Measurements from ENCODE around the gene CADPS.

CADPS gene

DNA sequence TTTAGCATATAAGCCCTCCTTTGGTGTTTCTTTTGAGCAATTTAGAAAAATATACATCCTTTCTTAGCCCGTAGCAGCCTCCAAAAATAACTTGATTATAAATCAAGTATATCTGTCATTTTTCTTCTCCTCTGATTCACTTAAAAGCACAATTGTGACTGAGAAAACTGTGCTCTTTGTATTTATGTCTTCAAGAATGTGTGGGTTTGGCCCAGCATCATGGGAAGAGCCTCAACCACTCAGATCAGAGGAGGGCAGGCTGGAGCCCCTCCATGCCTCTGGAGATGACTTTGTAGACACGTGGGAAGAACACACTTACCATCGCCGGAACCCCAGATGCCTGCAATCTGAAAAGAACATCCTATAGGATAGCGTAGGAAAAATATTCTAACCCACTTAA is 378.1 kb downstream of the CADPS start:
- no peak for DNase-seq (ENCODE audit: low read depth)
- H3K4me3 ChIP-seq (ENCODE audit: low read depth, low read length) = no peak overlapping the region

DNA sequence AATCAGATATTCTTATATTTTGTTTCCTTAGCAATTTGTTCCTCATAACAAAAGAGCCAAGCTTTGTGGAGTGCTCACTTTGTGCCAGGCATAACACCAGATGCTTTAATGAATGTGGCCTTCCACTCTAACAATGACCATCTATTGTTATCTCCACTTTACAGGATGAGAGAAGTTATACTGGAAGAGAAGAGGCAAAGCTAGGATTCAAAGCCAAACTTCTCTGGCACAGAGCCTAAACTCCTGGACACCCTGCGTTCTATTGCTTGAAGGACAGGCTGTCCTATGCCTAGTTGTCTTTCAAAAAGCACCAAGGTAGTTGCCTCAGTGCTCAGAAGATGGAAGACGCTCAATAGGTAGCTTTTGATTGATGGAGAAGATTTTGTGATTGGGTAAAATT is 378.7 kb downstream of the CADPS start:
- no peak overlapping the region for H3K4me3 ChIP-seq (ENCODE audit: low read depth, low read length)
- DNase-seq (ENCODE audit: low read depth) = no peak

DNA sequence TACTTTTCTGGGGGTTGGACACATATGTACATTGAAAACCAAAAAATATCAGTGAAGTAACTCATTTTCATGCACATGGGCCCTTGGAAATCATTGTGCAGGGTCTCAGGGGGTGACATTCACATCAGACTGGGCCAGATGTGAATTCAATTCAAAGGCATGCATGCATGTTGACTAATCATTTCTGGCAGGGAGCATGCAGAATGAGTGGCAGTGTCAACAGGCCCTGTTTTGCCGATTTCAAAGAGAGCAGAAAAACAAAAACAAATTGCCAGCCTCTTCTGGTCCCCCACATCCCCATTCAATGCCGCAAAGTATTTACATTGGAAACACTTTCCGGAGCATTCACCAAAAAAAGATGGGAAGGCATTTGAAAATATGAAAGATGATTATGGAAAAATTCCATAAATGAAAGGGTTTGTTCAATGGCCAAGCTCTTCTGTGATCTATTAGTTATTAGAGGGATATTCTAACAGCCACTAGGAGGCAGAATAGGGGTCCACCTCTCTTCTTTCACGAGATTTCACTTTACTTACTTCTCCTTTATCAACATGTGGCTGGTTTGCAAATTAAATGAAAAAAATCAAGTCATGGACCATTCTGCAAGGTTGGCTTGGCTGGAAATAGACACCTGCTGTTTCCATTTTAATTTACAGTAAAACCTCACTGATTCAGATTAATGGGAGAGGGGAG is 382.0 kb downstream of the CADPS start:
- no peak for DNase-seq (ENCODE audit: low read depth)
- no peak overlapping the region for H3K4me3 ChIP-seq (ENCODE audit: low read depth, low read length)

DNA sequence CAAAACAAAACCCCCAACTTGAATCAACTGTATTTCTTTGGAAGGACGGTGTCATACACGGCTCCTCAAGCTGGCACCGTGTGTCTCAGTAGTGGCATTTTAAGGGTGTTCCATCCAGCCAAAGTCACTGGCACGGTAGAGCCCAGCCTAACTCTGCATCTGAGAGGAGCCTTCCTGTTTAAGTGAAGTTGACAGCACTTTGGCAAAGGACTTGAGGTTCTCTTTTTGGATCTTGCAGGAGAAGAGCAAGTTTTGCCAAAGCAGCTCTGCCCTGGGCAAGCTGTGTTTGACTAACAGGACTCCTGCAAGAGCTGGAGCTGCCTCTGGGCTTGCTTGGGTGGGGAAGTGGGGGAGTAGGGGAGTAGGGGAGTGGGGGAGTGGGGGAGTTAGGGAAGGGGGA is 392.3 kb downstream of the CADPS start:
- DNase-seq (ENCODE audit: low read depth) = no peak
- no peak overlapping the region for H3K4me3 ChIP-seq (ENCODE audit: low read depth, low read length)

DNA sequence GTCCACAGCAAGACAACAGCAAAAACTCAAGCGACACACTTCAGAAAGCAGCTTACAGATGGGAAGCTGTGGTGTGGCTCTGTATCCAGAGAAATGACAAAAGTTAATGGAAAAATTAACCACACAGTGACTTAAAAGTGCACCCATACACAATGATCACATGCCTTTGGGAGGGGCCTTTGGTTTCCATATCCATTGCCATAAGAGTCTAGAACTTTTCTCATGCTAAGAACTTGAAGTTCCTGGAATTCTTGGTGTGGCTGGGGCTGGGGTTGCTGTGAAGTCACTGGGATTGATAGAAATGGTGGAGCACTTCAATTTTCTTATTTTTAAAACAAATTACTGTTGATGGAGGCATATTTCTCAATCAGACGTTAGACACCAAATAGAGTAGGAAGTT is 393.3 kb downstream of the CADPS start:
- no peak overlapping the region for H3K4me3 ChIP-seq (ENCODE audit: low read depth, low read length)
- no peak for DNase-seq (ENCODE audit: low read depth)

DNA sequence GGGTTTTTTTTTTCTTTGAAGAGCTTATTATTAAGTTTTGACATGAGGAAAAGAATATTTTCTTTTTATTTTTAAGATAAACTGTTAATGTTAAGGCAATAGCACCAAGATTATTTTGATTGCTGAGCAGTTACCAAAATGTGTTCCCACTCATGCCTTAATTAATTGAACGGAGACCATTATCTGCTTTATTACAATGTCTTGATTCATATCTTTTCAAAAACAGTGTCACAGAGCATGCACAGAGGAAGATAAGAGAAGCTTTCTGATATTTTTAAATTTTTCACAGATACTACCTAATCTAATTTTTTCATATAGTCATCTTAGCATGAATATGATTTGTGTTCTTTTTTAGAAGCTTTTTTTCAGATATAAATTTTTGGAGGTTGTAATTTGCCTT is 395.2 kb downstream of the CADPS start:
- H3K4me3 ChIP-seq (ENCODE audit: low read depth, low read length) = no peak overlapping the region
- no peak for DNase-seq (ENCODE audit: low read depth)

DNA sequence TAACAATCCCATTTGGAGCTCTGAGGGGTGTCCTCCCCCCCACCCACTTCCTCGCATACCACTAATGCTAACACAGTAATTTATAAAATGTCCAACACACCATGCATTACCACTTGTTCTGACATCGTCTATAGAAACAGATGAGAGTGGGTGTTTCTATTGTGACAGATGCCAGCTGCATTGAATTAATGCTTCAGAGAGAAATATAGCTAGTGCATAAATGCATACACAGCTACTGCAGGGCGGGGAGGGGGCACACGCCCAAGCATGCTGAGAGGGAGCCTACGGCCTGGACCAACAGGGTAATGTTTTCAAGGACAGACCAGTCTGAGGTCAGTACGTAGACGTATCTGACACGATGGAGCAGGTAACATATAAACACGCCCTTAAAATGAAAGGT is 395.9 kb downstream of the CADPS start:
- no peak for DNase-seq (ENCODE audit: low read depth)
- H3K4me3 ChIP-seq (ENCODE audit: low read depth, low read length) = no peak overlapping the region

DNA sequence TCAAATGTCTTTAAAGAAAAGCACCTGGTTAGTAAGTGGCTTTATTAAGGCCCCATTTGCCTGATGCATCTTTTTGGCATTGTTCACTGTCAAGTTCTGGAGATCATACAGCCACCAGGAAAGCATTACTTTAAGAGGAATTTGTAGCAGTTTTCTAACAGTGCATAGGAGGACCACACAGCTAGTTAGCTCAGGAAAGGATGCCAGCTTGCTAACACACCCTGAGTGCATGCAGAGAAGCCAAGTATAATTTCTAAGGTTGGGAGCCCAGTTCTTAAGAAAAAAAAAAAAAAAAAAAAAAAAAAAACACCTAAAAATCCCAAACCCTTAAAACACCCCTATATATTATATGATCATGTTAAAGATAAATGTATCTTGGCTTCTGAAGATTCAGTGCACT is 399.9 kb downstream of the CADPS start:
- no peak overlapping the region for H3K4me3 ChIP-seq (ENCODE audit: low read depth, low read length)
- DNase-seq (ENCODE audit: low read depth) = no peak

DNA sequence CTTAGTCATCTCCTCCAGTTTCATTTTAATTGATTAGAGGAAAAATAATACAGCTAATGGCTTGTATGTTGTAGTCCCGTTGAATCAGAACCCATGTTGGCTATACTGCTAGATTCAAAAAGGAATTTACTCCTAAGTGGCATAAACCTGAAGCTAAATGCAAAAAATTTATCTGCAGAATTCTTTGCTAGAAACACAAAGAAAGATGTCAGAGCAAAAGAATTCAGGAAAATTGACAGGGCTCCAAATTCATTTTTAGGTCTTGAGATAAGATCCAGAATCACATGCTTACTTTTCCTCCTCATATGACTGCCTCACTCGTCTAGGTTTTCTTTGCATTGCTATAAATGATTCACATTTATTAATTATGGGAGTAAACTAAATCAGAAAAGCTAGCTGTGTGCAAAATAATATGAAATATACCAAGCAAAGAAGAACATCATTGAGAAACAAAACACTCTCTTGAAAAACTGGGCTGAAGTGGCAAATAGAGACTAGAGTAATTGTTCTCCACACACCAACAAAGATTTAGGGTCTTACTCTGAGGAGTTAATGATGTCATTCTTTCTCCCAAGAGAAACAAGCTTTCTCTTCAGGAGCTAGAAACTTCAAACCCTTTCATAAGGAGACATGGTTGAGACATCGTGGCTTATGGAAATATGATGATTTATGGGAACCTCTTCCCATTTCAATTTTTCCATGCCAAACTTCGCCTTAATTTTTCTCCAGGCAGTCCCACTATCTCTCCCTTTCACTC is 407.1 kb downstream of the CADPS start:
- no peak for DNase-seq (ENCODE audit: low read depth)
- no peak overlapping the region for H3K4me3 ChIP-seq (ENCODE audit: low read depth, low read length)

DNA sequence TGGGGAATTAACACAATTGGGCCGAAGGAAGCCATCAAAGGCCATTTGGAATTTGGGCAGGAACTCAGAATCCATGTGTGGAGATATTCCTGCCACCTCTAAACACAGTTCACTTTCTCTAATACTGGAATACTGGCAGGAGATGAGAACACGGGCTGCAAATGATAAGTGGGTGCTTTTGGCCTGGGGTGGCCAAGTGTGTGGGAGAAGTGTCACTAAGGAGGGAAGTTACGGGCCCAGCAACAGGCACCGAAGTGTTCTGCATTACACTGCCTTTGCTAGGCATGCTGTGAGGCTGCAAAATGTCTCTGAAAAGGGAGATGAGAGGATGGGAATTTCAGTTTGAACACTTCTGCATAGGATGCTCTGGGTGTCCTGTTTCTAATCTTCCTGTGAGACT is 412.4 kb downstream of the CADPS start:
- H3K4me3 ChIP-seq (ENCODE audit: low read depth, low read length) = no peak overlapping the region
- no peak for DNase-seq (ENCODE audit: low read depth)

DNA sequence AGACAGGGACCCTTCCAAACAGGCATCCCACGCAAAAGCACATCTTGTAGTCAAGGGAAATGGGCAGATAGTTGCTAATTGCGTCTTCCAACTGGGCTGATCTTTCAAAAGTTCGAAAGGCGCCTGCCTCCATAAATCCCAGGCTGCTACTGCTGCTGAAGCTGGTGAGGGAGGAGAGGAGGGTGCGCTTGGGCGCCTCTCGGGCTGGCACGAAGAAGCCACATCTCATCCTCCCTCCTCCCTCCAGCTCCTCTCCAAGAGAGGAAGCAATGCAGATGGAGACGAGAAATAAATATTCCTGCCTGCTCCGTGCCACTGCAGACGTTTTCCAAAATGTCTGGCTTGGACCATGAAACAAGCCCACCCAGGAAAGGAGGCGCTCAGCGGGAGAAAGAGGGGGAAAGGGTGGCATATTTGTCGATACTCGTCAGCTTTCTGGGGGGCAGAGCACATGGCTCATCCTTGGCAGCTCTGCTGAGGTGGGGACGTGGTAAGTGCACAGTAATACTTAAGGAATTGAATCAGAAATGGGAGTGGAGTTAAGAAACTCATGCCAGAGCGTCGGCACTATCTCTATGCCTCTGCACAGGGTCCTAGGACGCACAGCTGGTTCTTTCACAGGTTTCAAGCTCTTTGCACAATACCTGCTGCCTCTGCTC is 413.0 kb downstream of the CADPS start:
- DNase-seq (ENCODE audit: low read depth) = no peak
- no peak overlapping the region for H3K4me3 ChIP-seq (ENCODE audit: low read depth, low read length)

DNA sequence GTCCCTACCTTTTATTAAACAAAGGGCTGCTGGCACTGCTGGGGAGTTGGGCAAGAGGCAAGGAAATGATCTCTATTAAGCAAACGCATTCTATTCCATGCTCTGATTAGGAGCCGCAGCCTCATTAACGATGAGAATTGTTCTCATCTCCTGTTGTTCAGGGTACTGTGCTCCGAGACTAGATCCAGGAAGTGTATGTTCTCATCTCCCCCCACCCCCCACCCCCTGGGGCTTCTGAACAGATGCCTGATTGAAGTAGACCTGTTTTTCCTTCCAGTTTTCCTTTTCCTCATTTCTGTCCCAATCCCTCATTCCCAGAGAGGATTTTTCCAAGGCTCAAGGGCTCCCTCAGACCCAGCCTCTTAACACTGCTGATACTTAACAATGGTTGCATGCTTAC is 420.3 kb downstream of the CADPS start:
- DNase-seq (ENCODE audit: low read depth) = no peak
- H3K4me3 ChIP-seq (ENCODE audit: low read depth, low read length) = no peak overlapping the region

DNA sequence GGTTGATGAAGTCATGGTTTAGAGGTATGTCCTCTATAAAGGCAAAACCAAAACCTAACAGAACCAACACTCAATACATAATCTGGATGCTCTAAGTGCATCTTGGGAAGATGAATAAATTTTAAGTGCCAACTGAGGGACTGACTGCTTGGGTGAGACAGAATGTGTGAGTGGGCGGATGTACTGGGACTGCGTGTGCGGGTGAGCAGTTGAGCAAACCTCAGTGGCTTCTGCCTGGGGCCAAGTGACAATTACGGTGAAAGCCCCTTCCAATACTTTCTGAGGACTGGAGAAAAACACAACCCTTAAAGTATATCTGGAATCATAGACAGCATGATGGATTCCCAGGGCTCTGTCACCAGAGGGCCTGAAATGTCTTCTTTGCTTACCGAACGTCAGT is 421.8 kb downstream of the CADPS start:
- DNase-seq (ENCODE audit: low read depth) = no peak
- no peak overlapping the region for H3K4me3 ChIP-seq (ENCODE audit: low read depth, low read length)

DNA sequence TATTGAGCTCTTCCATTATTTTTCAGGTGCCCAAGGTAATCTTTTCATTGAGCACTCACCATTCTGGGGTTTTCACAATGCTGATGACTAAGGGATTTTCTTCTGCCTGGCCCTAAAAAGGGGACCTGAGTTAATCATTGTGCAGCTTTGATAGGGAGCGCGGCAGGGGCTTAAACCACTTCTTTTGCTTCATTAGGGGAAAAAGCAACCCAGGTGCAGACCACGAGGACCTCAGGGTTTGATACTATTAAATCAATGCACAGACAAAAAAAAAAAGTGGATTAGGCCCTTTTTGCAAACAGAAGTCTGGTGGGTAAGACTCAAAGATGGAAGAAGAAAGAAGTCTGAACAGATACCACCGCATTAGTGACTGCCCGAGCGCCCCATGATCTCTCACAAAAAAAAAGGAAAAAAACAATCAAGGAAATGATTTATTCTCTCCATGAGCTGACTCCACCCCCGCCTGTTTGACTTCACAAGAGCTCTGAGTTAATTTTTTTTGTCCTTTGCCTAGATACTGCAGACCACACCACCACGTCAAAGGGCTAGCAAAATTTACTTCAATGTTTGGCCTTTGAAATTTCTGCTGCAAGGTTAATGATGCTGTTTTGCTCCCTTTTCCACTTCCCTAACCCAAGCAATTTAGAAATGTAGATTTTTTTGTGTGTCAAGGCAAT is 423.9 kb downstream of the CADPS start:
- H3K4me3 ChIP-seq (ENCODE audit: low read depth, low read length) = no peak overlapping the region
- no peak for DNase-seq (ENCODE audit: low read depth)

DNA sequence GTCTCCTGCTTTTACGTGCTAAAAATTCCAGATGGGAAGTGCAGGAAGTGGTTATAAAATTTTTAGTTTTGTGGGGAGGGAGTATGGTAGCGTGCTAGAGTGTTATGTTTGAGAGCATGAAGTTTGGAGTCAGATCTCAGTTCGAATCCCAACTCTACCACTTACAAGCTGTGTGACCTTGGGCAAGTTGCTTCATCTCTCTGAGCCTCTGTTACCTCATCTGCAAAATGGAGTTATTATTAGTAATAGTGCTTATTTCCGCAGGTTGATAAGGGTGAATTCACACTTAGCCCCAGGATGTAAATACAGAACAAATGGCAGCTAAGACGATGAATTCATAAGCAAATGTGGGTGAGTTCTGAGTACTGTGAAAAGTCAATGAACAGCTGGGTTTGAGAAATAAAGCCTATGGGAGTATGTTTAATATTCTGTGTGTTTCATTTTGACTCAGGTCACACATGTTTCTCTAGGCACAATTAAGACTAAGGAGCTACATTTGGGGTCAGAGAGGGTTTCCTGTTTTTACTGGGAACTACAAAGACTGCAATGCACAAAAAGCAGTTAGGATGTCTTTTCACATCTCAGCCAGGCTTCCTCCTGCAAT is 428.8 kb downstream of the CADPS start:
- DNase-seq (ENCODE audit: low read depth) = no peak
- no peak overlapping the region for H3K4me3 ChIP-seq (ENCODE audit: low read depth, low read length)

DNA sequence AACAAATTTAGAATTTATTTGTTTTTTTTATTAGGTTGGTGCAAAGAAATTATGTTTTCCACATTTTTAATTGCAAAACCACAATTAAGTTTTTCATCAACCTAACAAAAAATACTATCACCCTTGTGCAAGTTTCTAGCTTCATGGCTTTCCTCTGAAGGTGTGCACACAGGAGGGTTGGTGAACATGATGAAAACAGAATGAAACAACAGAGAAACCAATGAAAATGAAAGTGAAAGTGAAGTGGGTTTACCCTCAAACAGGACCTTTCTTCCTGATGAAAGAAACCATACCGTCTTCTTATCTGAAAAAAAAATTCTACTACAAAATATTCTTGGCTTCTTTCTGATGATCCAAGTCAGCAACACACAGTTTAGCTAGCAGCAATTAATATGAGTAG is 429.9 kb downstream of the CADPS start:
- H3K4me3 ChIP-seq (ENCODE audit: low read depth, low read length) = peak overlapping the region; percentile 16
- DNase-seq (ENCODE audit: low read depth) = no peak

DNA sequence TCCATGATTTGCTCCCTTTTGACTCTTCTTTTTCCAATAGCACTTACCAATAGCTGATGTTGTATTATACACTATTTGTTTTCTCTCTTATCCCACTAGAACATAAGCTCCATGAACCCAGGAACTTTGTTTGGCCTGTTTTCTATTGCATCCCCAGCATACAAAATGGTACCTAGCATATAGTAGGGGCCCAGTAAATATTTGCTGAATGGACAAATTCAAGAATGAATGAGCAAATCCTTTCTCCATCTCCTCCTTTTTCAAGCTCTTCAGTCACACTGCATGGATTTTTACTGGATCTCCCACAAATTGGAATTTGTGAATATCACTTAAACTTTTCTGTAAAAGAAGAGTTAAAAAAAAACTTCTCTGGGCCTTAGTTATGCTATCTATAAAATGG is 435.2 kb downstream of the CADPS start:
- DNase-seq (ENCODE audit: low read depth) = no peak
- no peak overlapping the region for H3K4me3 ChIP-seq (ENCODE audit: low read depth, low read length)

DNA sequence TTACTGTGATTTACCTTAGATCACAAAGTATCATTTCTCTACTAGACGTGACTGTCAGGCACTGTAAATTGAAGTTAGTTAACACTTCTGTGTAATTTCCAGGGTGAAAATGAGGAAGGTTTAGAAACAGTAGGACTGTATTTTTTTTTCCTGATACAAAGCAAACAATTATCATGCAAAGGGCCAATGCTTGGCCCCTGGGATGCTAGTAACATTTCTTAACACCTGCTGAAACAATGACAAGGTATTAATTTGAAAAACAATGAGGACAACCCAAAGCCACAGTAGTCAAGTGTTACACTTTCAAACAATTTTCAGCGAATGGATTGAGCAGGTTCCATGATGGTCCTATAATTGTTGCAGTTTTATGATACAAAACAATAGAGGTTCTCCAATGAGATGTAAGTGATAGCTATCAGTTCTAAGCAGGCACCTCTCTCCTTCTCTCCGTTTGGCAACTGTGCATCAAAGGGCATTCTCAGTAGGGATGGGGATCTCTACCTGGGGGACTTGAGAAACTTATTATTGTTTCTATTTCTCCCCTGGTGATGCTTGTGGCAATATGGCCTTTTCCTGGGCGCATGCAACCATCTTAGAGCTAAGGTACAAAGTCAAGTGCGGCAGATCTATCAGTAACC is 435.9 kb downstream of the CADPS start:
- DNase-seq (ENCODE audit: low read depth) = no peak
- no peak overlapping the region for H3K4me3 ChIP-seq (ENCODE audit: low read depth, low read length)

DNA sequence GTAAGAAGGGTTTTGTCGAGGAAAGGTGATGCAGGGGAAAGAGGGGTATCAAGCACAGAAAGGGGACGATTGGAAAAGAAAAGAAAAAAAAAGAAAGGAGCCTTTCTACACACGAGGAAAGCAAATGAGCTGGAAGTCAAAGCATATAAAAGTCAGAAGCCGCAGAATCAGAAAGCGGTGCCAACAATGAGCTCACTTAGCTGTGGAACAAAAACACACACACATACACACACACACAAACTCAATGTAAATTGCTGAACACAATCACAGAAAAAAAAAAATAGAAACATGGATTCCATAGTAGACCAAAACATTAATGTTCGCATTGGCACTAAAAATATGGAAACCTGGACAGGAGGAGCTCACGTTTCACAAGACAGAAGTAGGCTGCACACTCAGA is 438.4 kb downstream of the CADPS start:
- H3K4me3 ChIP-seq (ENCODE audit: low read depth, low read length) = no peak overlapping the region
- no peak for DNase-seq (ENCODE audit: low read depth)
